HG02642 (cell line): ENCODE data around the gene CDK10.

Experiments used
- ATAC-seq: cut with Tn5 transposase; IDR thresholded peaks from one replicate; pipeline ENCODE4 v1.9.1; 2021; ENCODE audit warnings: mild to moderate bottlenecking; ENCODE audit not compliant: unreplicated experiment, poor library complexity

The CDK10 gene

DNA sequence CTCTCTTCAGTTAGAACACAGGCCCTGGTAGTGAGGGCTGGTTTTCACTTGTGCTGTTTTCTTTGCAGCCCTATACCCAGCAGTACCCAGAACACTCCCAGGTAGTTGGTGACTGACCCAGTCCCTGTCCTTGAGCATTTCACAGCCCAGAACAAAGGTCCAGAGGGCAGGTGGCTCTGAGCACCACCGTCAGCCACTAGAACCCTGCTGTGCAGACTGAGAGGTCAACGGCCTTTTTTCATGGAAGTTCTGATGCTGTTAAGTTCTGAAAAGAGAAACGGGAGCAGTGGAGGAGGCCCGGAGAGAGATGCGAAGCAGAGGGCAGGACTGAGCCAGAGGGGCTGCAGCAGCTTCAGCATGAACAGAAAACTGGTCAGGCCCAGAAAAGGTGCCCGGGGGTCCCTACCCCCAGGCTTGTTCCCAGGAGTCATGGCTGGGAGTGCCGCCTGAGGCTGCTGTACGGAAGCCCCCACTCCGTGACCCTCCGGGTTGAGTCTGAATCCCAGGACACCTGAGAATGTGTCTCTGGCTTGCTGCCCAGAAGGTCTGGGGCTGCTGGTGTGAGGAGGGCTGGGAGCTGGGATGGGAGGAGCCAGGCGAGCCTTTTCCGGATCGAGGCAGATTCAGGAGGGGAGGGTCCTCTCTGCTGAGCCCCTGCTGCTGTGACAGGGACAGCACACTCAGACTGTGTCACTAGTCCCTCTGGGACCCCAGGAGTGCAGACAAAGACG is 43.5 kb downstream of the CDK10 start:
- ATAC-seq = no peak

DNA sequence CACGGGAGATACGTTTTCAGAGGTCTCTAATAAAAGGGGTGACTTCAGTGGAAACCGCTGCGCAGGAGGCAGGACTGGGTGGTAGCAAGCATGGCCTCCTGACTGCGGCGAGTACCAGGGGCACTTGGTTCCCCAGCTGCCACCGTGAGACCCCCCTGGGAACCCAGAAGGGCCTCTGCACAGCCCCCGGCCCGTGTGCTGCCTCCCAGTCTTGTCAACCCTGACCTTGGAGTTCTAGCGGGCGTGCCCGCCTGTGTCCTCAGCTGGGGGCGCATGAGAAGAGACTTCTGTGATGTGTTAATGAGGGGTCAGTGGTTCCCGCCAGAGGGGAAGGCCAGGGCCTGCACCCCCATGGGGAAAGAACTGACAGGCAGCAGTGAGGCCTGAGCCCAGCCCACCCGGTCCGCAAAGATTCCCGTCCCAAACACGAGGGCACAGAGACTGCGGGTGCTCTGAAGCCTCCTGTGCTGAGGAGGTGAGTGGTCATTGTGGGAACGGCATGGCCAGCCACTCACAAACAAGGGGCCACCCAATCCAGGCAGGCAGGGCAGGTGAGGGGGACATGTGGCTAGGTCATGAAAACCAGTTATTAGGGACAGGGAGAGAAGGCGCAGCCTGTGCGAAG is 44.2 kb downstream of the CDK10 start:
- ATAC-seq = no peak

DNA sequence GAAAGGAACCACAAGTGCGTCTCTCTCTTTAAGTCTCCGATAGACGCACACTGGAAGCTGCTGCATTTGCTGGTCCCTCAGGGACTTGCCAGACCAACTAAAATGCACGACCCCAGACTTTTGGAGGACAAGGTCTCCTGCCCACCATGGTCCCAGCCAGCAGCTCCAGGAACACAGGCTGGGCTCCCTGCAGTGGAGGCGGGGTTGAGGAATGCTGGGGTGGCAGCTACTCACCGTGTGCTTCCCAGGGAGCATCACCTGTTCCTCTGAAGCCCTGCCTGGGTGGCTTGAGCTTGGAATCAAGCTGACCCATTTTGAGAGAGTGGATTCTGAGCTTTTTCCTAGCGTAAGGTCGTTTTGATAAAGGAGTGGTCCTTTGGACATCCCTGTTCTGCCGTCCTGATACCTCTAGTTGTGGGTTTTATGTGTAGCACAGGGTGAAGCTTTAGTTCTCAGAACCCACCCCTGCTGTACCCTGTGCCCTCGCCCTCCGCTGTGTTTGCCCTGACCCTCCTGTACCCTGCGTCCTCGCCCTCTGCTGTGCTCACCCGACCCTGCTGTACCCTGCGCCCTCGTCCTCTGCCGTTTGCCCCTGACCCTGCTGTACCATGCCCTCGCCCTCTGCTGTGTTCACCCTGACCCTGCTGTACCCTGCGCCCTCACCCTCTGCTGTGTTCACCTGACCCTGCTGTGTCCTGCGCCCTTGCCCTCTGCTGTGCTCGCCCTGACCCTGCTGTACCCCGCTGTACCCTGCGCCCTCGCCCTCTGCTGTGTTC is 45.8 kb downstream of the CDK10 start:
- no peak for ATAC-seq

DNA sequence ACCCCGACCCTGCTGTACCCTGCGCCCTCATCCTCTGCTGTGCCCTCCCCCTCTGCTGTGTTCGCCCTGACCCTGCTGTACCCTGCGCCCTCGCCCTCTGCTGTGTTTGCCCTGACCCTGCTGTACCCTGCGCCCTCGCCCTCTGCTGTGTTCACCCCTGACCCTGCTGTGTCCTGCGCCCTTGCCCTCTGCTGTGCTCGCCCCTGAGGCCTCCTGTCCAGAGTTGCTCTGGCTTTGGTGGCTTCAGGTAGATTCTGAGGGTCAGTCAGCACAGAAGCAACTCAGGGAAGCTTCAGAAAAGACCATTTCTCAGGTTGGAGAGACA is 46.4 kb downstream of the CDK10 start:
- ATAC-seq = no peak

DNA sequence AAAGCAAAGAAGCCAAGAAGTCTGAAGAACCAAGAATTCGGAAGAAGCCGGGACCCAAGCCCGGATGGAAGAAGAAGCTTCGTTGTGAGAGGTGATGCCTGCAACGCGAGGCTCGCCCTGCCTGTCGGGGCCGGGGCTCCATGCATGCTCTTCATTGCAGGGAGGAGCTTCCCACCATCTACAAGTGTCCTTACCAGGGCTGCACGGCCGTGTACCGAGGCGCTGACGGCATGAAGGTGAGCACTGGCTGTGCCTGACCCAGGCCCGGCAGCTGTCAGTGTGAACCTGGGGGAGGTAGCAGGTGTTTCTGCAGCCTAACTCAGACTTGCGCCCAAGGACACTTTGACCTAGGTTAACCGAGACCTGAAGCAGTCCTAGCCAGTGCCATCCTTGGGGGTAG is 46.8 kb downstream of the CDK10 start:
- no peak for ATAC-seq

DNA sequence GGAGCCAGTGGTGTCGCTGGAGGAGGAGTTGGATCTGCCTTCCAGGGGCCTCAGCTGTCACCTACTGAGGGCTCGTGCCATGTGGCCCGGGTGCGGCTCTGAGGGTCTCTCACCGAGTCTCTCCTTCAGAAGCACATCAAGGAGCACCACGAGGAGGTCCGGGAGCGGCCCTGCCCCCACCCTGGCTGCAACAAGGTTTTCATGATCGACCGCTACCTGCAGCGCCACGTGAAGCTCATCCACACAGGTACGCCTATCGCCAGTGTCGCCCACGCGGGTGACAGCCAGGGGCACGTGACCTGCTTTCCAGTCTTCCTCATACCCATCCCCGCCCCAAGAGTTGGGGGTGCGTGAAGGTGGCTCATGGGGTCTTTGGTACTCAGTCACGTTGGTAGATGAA is 47.3 kb downstream of the CDK10 start:
- ATAC-seq = no peak

DNA sequence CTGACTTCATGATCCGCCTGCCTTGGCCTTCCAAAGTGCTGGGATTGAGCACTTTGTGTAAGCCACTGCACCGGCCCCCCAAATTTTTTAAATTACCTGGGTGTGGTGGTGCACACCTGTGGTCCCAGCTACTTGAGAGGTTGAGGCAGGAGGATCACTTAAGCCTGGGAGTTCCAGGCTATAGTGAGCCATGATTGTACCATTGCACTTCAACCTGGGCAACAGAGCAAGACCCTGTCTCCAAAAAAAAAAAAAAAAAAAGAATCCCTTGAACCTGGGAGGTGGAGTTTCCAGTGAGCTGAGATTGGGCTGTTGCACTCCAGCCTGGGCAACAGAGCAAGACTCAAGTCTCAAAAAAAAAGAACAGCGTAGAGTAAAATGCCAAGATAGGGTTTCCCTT is 50.1 kb downstream of the CDK10 start:
- ATAC-seq = no peak

DNA sequence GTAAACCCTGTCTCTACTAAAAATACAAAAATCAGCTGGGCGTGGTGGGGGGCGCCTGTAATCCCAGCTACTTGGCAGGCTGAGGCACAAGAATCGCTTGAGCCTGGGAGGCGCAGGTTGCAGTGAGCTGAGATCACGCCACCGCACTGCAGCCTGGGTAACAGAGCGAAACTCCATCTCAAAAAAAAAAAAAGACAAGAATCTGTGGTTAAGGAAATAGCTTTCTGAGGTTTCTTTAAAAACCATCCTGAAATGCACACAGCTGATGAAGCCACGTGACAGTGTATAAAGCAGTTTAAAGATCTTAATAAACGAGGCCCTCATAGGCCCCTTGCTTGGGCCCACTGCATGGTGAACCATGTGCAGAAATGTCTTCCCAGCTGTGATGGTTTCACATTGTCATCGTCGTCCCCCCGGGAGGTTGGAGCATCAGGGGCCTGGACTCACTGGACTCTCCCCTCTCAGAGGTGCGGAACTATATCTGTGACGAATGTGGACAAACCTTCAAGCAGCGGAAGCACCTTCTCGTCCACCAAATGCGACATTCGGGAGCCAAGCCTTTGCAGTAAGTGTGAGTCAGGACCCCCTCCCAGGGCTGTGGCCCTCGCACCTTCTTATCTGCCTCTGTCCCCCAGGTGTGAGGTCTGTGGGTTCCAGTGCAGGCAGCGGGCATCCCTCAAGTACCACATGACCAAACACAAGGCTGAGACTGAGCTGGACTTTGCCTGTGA is 51.0 kb downstream of the CDK10 start:
- ATAC-seq = no peak

DNA sequence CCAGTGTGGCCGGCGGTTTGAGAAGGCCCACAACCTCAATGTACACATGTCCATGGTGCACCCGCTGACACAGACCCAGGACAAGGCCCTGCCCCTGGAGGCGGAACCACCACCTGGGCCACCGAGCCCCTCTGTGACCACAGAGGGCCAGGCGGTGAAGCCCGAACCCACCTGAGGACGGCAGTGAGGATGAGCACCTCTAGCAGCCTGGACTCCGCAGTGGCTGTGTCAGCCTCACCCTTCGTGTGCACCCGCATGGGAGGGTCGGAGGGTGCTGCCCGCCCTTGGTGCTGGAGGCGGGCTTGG is 51.5 kb downstream of the CDK10 start:
- ATAC-seq = no peak

DNA sequence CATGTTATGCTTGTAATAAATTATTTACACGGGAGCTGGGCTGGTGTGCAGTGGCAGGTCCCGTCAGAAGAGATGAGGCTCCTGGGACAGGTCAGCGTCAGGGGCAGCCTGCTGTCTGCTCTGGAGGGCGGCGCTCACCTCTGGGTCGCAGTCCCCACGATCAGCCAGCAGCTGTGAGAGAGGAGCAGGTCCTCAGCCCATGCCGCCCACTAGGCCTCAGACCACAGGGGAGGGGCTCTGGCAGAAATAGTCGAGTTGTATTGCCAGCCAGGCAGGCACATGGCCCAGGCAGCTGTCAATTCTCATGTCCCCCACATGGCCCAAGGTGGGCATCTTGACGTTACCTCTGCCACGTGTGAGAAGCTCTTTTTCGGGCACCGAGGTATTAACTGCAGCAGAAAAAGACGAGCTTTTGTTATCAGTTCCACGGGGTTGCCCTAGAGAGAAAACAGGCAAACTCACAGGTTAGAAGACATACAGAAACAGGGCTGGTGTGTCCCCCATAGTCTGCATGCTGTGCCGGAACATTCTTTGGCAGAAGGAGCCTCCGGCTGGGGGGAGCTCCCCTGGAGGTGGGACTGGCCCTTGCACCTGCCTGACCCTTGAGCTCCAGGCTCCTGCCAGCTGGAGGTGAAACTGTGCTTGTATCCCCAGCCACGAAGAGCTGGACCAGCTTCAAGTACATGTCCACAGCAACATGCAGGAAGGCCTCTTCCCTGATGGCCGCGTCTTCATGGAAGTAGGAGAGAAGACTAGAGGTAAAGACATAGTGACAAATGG is 52.2 kb downstream of the CDK10 start:
- ATAC-seq = no peak

DNA sequence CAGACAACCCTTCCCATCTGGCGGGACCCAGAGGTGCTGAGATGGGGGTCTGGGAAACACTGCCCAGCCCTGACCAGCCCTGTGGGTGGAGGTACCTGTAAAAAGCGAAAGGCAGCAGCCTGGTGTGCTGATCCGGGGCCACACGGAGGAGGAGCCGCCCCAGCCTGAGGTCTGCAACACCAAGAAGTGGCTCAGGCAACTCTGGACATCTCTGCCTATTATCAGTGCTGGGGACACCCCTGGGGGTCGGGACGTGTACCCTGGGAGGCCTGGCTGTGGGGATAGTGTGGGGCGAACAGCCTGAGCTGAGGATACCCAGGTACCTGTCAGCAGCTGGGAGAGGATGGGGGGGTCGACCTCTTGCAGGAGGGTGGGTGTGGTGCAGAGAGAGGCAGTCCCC is 52.9 kb downstream of the CDK10 start:
- ATAC-seq = no peak

DNA sequence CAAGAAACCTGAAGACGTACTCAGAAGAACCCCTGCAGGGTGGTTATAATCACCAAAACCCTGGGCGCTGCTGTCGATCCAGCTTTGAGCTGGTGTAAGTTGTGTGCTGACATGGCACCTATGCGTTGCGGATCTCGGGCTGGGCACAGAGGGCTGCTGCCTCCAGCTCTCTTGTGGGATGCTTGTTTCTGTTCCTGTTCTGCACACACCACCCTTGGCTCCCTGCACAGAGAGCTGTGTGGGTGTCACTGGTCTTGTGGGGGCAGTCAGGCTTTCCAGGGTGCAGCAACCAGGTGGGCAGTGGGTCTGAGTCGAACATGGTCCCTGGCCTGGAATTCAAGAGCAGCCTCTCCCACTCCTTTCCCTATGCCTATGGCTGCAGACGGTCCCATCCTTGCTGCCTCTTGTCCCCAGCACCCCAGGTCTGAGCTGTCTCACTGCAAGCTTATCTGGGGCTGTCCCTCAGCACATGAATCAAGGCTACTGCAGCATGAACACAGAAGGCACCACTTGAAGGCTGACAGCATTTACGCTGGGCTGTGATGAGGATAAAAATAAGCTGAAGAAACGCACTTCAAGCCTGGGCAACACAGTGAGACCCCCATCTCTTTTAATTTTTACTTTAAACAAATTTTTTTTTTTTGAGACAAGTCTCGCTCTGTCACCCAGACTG is 55.0 kb downstream of the CDK10 start:
- no peak for ATAC-seq

DNA sequence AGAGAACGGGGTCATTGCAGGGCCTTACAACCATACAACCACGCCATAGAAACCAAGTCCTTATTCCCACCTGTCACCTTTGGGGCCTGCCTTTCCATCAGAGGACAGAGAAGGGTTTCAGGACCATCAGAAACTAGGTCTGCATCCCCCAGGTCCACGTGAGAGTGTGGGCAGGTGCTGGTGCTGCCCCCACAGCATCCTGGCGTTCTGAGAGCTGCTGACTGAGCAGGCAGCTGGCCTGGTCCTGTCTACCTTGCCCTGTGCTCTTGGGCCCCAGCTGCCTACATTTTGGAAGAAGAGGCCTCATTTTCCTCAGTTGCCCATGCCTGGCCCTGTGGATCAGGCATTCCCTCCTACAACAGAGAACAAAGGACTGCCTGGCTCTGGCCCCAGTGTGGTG is 56.5 kb downstream of the CDK10 start:
- no peak for ATAC-seq

DNA sequence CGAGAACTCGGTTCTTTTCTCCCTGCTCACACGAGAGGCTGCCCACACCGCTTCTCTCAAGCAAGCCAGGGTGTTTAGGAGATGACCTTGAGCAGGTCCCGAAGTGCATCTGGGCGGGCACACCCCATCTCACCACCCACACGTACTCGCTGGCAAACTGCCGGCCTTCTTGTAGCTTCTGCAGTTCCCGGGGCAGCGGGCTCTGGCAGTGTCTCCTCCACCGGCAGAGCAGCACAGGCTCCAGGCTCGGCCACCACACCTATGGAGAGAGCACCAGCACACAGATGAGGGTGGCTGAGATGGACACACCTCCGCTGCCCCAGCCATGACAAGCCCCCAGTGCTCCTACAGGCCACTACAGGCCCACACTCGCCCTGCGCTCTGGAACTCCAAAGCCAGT is 58.3 kb downstream of the CDK10 start:
- ATAC-seq = no peak
